DMS 273 (cell line): ENCODE data around the gene FNDC3B.
"Not testable (repeated sequence)": the region's sequence is repeated elsewhere in the genome, so short reads cannot be mapped to it uniquely, and the experiment has no call there.

Experiments
- DNase-seq: peaks from one replicate; lab custom pipeline; 2025; ENCODE audit not compliant: unreplicated experiment; lab: John Stamatoyannopoulos, UW

The FNDC3B gene

GRCh38 chr3:172255321-172255720 lies 215.9 kb downstream of the FNDC3B start:
- not testable (repeated sequence) for DNase-seq

- DNase-seq = no peak
Measured at GRCh38 chr3:172256101-172256734, 216.8 kb downstream of the FNDC3B start.

GRCh38 chr3:172257648-172258400 lies 218.4 kb downstream of the FNDC3B start:
- no peak for DNase-seq

GRCh38 chr3:172258624-172259023 lies 219.2 kb downstream of the FNDC3B start:
- no peak for DNase-seq

GRCh38 chr3:172259111-172259541 lies 219.7 kb downstream of the FNDC3B start:
- DNase-seq = no peak

GRCh38 chr3:172259726-172260248 lies 220.4 kb downstream of the FNDC3B start:
- no peak for DNase-seq

- no peak for DNase-seq
Measured at GRCh38 chr3:172260381-172260780, 221.0 kb downstream of the FNDC3B start.

GRCh38 chr3:172261054-172261453 lies 221.7 kb downstream of the FNDC3B start:
- no peak for DNase-seq

- no peak for DNase-seq
Measured at GRCh38 chr3:172262991-172263608, 223.7 kb downstream of the FNDC3B start.

- no peak for DNase-seq
Measured at GRCh38 chr3:172263781-172264486, 224.6 kb downstream of the FNDC3B start.

GRCh38 chr3:172266103-172266502 lies 226.7 kb downstream of the FNDC3B start:
- DNase-seq = no peak

GRCh38 chr3:172268425-172268824 lies 229.0 kb downstream of the FNDC3B start:
- DNase-seq = no peak

- DNase-seq = no peak
Measured at GRCh38 chr3:172268868-172269267, 229.5 kb downstream of the FNDC3B start.

GRCh38 chr3:172270557-172271166 lies 231.3 kb downstream of the FNDC3B start:
- no peak for DNase-seq

GRCh38 chr3:172271386-172271976 lies 232.1 kb downstream of the FNDC3B start:
- DNase-seq = no peak

GRCh38 chr3:172272698-172273097 lies 233.3 kb downstream of the FNDC3B start:
- no peak for DNase-seq

- DNase-seq = no peak
Measured at GRCh38 chr3:172273378-172273777, 234.0 kb downstream of the FNDC3B start.

- DNase-seq = no peak
Measured at GRCh38 chr3:172274906-172275305, 235.5 kb downstream of the FNDC3B start.

GRCh38 chr3:172275586-172275985 lies 236.2 kb downstream of the FNDC3B start:
- no peak for DNase-seq

- no peak for DNase-seq
Measured at GRCh38 chr3:172276103-172276502, 236.7 kb downstream of the FNDC3B start.
